ENCODE results near the gene SIRT3. TPM values are rescaled to one million over a fixed set of nuclear protein-coding genes. Genes with fewer than 3 reads are reported as not detected.

Gene SIRT3
- total and polyA plus RNA-seq, 2 of the 13 experiments (the other 11 are each of a cell fraction or from before 2014, with no cell fraction given): 15.1 to 18.2 TPM

GRCh38 chr11:207208-207862, 28.8 kb downstream of the SIRT3 start, which contains the start of the genes BET1L and RIC8A (continued):
- TF ChIP-seq STAT6 (CRISPR knock-in tag; IDR thresholded peaks at IDR 0.05; ENCODE audit: borderline replicate concordance) (no peak), IRF2 (CRISPR knock-in tag; IDR thresholded peaks at IDR 0.05) (peak; percentile 21; the same call in 1 of the 2 replicates), IKZF4 (CRISPR knock-in tag; IDR thresholded peaks at IDR 0.05; ENCODE audit: borderline replicate concordance, low read depth, not compliant biosample characterization) (peak; percentile 86), SP140L (CRISPR knock-in tag; IDR thresholded peaks at IDR 0.05; ENCODE audit: borderline replicate concordance) (no peak), DMTF1 (CRISPR knock-in tag; IDR thresholded peaks at IDR 0.05) (no peak), ZNF251 (CRISPR knock-in tag; IDR thresholded peaks at IDR 0.05) (no peak), ZNF572 (CRISPR knock-in tag; IDR thresholded peaks at IDR 0.05) (no peak; the same call in 1 of the 2 replicates), CBX1 (IDR thresholded peaks at IDR 0.05; ENCODE audit: low read depth) (no peak), MED1 (CRISPR knock-in tag; IDR thresholded peaks at IDR 0.05) (peak; percentile 69), ESRRA (CRISPR knock-in tag; IDR thresholded peaks at IDR 0.05; ENCODE audit: low read depth) (no peak; the same call in 1 of the 2 replicates), KDM5B (CRISPR knock-in tag; IDR thresholded peaks at IDR 0.05; ENCODE audit: borderline replicate concordance) (peak; percentile 79; the same call in 1 of the 2 replicates), ZNF317 (CRISPR knock-in tag; IDR thresholded peaks at IDR 0.05) (no peak; the same call in 1 of the 2 replicates), ZNF614 (CRISPR knock-in tag; IDR thresholded peaks at IDR 0.05; ENCODE audit: borderline replicate concordance) (peak; percentile 38; the same call in 1 of the 2 replicates)
- TF ChIP-seq, protein P1, sequence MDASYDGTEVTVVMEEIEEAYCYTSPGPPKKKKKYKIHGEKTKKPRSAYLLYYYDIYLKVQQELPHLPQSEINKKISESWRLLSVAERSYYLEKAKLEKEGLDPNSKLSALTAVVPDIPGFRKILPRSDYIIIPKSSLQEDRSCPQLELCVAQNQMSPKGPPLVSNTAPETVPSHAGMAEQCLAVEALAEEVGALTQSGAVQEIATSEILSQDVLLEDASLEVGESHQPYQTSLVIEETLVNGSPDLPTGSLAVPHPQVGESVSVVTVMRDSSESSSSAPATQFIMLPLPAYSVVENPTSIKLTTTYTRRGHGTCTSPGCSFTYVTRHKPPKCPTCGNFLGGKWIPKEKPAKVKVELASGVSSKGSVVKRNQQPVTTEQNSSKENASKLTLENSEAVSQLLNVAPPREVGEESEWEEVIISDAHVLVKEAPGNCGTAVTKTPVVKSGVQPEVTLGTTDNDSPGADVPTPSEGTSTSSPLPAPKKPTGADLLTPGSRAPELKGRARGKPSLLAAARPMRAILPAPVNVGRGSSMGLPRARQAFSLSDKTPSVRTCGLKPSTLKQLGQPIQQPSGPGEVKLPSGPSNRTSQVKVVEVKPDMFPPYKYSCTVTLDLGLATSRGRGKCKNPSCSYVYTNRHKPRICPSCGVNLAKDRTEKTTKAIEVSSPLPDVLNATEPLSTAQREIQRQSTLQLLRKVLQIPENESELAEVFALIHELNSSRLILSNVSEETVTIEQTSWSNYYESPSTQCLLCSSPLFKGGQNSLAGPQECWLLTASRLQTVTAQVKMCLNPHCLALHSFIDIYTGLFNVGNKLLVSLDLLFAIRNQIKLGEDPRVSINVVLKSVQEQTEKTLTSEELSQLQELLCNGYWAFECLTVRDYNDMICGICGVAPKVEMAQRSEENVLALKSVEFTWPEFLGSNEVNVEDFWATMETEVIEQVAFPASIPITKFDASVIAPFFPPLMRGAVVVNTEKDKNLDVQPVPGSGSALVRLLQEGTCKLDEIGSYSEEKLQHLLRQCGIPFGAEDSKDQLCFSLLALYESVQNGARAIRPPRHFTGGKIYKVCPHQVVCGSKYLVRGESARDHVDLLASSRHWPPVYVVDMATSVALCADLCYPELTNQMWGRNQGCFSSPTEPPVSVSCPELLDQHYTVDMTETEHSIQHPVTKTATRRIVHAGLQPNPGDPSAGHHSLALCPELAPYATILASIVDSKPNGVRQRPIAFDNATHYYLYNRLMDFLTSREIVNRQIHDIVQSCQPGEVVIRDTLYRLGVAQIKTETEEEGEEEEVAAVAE (CRISPR knock-in tag; IDR thresholded peaks at IDR 0.05; ENCODE audit: borderline replicate concordance): no peak
- TF ChIP-seq, protein P2, sequence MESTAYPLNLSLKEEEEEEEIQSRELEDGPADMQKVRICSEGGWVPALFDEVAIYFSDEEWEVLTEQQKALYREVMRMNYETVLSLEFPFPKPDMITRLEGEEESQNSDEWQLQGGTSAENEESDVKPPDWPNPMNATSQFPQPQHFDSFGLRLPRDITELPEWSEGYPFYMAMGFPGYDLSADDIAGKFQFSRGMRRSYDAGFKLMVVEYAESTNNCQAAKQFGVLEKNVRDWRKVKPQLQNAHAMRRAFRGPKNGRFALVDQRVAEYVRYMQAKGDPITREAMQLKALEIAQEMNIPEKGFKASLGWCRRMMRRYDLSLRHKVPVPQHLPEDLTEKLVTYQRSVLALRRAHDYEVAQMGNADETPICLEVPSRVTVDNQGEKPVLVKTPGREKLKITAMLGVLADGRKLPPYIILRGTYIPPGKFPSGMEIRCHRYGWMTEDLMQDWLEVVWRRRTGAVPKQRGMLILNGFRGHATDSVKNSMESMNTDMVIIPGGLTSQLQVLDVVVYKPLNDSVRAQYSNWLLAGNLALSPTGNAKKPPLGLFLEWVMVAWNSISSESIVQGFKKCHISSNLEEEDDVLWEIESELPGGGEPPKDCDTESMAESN (CRISPR knock-in tag; conservative IDR thresholded peaks at IDR 0.05): peak; percentile 87
- TF ChIP-seq, protein P3, sequence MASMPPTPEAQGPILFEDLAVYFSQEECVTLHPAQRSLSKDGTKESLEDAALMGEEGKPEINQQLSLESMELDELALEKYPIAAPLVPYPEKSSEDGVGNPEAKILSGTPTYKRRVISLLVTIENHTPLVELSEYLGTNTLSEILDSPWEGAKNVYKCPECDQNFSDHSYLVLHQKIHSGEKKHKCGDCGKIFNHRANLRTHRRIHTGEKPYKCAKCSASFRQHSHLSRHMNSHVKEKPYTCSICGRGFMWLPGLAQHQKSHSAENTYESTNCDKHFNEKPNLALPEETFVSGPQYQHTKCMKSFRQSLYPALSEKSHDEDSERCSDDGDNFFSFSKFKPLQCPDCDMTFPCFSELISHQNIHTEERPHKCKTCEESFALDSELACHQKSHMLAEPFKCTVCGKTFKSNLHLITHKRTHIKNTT (CRISPR knock-in tag; IDR thresholded peaks at IDR 0.05): no peak
